Activated gamma-delta T cell treated with anti-CD3 and anti-CD28 coated beads, Interleukin-2, amount 50 U/mL, for 16 hours (primary cell): Measurements from ENCODE around the gene DHRSX.
"Not testable (repeated sequence)": the region's sequence is repeated elsewhere in the genome, so short reads cannot be mapped to it uniquely, and the experiment has no call there.

Experiments
- DNase-seq: peaks from one replicate; pipeline ENCODE4 v3.0.0-alpha.2; 2020; ENCODE audit warnings: low read depth

The DHRSX gene

GRCh38 chrX:2395261-2395992 lies 105.3 kb downstream of the DHRSX start:
- no peak for DNase-seq

DNA sequence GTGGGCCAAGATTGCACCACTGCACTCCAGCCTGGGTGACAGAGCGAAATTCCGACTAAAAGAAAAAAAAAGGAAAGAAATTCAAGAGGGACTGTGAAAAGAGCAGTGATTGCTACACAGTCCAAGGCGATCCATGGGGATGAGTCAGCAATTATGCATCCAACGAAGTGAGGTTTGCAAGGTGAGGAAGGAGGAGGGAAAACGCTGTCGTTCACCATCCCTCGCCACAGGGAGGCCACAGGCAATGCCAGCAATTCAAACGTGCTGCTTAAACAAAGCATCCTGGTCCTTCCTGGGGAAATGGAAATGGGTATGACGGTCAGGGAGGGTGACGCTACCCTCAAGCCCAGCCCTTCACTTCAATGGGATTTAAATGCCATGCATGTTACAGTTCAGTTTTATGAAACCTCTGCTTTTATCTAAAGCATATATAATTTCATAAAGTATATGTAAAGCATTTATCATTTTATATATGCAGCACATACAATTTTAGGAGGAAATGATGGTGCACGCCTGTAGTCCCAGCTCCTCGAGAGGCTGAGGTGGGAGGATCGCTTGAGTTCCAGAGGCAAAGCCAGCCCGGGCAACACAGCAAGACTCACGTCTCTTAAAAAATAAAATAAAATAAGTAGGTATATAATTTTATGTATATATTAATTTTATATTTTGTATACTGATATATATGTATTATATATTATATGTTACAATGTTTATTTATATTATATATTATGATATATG lies 108.7 kb downstream of the DHRSX start:
- no peak for DNase-seq

DNA sequence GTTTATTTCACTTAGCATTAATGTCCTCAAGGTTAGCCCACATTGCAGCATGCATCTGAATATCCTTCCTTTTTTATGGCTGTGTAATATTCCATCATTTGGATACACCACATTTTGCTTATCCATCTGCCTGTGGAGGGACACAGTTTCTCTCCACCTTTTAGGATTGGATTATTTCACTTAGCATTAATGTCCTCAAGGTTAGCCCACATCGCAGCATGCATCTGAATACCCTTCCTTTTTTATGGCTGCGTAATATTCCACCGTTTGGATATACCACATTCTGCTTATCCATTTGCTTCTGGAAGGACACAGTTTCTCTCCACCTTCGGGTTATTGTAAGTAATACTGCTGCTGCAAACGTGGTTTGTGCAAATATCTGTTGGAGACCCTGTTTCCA lies 110.0 kb downstream of the DHRSX start:
- DNase-seq, result no peak

GRCh38 chrX:2389731-2390130 lies 111.0 kb downstream of the DHRSX start:
- DNase-seq, result not testable (repeated sequence)

DNA sequence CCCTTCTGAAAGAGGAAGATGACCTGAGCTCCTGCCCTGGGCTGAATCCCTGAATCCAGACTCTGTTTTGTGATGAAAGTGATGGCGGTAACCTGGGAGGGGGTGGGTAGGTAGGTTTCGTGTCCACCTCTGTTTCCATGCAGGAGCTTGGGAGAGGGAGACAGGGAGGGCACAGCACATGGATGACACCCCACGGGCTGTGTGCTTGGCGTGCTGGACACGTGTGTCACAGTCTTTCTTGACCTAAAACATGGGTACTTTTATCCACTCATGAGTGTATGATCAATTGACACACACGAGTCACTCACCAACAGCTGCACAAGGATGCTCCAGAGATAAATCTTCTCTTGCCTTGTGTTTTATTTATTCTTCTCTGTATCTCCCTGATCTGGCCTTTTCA lies 111.5 kb downstream of the DHRSX start:
- DNase-seq, result no peak

- no peak for DNase-seq
These were observed 112.1 kb downstream of the DHRSX start for GRCh38 chrX:2388669-2389068.

GRCh38 chrX:2387614-2388239 lies 113.0 kb downstream of the DHRSX start:
- no peak for DNase-seq

DNA sequence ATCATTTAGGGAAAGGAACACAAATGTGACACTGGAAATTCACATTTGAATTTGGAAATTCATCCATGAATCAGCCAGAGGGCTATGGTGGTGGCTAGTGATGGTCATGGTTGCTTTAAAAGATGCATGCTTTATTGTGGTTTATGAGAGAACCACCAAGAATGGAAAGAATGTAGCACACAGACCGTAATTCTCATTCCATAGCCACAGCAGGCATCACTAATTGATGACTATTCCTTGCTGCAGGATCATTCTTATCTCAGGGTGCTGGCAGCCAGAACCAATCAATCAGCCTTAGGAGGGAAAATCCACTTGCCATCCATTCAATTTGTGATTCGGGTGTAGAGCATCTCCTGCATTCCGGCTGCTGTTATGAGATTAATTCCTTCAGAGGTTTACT lies 115.6 kb downstream of the DHRSX start:
- DNase-seq, result no peak

- DNase-seq, result no peak
These were observed 116.3 kb downstream of the DHRSX start for GRCh38 chrX:2384486-2384885.

GRCh38 chrX:2383735-2384134 lies 117.0 kb downstream of the DHRSX start:
- DNase-seq, result no peak

DNA sequence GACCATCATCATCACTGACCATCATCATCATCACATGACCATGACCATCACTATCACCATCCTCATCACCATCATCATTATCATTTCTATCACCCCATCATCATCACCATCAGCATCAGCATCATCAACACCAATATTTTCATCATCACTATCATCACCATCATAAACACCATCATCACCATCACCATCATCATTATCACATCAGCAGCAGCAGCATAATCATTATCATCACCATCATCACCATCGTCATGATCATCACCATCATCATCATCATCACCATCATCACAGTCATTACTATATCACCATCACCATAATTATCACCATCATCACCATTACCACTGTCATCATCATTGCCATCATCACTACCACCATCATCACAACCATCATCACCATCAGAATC lies 117.6 kb downstream of the DHRSX start:
- DNase-seq, result no peak

GRCh38 chrX:2382433-2383048 lies 118.2 kb downstream of the DHRSX start:
- not testable (repeated sequence) for DNase-seq

GRCh38 chrX:2376166-2376565 lies 124.6 kb downstream of the DHRSX start:
- DNase-seq, result no peak

DNA sequence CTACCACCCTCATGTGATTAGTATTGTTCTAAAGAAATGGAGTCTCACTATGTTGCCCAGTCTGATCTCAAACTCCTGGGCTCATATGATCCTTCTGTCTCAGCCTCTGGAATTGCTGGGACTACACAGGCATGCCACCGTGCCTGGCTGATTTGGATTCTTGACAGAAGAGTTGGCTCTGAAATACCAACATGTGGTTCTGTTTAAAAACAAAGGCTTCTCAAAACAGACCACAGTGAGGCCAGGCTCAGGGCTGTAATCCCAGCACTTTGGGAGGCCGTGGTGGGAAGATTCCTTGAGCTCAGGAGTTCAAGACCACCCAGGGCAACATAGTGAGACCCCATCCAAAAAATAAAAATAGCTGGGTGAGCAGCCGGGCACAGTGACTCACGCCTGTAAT lies 126.7 kb downstream of the DHRSX start:
- no peak for DNase-seq

DNA sequence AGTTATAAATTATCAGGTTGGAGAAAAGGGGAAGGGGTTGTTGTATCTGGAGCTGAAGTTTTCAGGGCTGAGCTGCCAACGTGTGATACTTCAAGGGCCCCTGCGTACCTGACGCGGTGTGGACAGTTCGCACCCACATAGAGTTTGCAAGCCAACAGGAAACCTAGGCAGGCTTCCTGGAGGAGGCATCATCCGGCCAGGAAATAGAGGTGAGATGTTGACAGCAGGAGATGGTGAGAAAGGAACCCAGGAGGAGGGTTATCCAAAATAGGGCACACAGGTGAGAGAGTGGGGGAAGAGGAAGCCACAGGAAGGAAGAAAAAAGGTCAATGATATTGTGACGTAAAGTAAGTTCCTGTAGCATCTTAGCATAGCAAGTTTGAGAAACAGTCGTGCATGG lies 127.2 kb downstream of the DHRSX start:
- no peak for DNase-seq

- DNase-seq, result no peak
These were observed 129.6 kb downstream of the DHRSX start for GRCh38 chrX:2371026-2371711.

GRCh38 chrX:2370456-2370855 lies 130.3 kb downstream of the DHRSX start:
- no peak for DNase-seq

- DNase-seq, result no peak
These were observed 131.6 kb downstream of the DHRSX start for GRCh38 chrX:2369206-2369605.

GRCh38 chrX:2360731-2361130 lies 140.0 kb downstream of the DHRSX start:
- DNase-seq, result no peak

DNA sequence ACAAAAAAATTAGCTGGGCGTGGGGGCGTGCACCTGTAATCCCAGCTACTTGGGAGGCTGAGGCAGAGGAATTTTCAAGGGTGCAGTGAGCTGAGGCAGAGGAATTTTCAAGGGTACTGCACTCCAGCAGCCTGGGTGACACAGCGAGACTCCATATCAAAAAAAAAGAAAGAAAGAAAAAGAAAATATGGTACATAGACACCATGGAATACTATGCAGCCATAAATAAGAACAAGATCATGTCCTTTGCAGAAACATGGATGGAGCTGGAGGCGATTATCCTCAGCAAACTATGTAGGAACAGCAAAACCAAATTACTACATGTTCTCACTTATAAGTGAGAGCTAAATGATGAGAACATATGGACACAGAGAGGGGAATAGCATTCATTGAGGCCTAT lies 141.3 kb downstream of the DHRSX start:
- DNase-seq, result not testable (repeated sequence)

- no peak for DNase-seq
These were observed 148.5 kb downstream of the DHRSX start for GRCh38 chrX:2351999-2352995.
